ENCODE measurements around the gene RNF220.
A peak's percentile ranks its signal among the peaks of the same experiment; 100 is the strongest.

The RNF220 gene

GRCh38 chr1:44616991-44617702, 212.1 kb downstream of the RNF220 start:
- DNase-seq, result no peak

GRCh38 chr1:44617703-44618029, 212.6 kb downstream of the RNF220 start:
- DNase-seq, result no peak

GRCh38 chr1:44619261-44619900, 214.3 kb downstream of the RNF220 start:
- DNase-seq, result no peak

- DNase-seq, result no peak
These were observed 215.0 kb downstream of the RNF220 start for GRCh38 chr1:44620072-44620471.

GRCh38 chr1:44621841-44622286, 216.8 kb downstream of the RNF220 start:
- DNase-seq, result no peak

GRCh38 chr1:44624268-44624901, 219.3 kb downstream of the RNF220 start:
- no peak for DNase-seq

- DNase-seq, result no peak
These were observed 220.3 kb downstream of the RNF220 start for GRCh38 chr1:44625348-44625747.

- no peak for DNase-seq
These were observed 224.1 kb downstream of the RNF220 start for GRCh38 chr1:44628962-44629756.

GRCh38 chr1:44630116-44630515, 225.1 kb downstream of the RNF220 start:
- no peak for DNase-seq

GRCh38 chr1:44631333-44631646, 226.2 kb downstream of the RNF220 start:
- DNase-seq, result no peak

GRCh38 chr1:44631647-44632539, 226.8 kb downstream of the RNF220 start:
- peak; percentile 87 for DNase-seq

- DNase-seq, result no peak
These were observed 227.5 kb downstream of the RNF220 start for GRCh38 chr1:44632598-44632997.

GRCh38 chr1:44634606-44635189, 229.6 kb downstream of the RNF220 start:
- DNase-seq, result no peak

GRCh38 chr1:44635439-44635838, 230.4 kb downstream of the RNF220 start:
- no peak for DNase-seq

GRCh38 chr1:44636083-44636687, 231.1 kb downstream of the RNF220 start:
- no peak for DNase-seq

- peak; percentile 12 for DNase-seq
These were observed 231.9 kb downstream of the RNF220 start for GRCh38 chr1:44636688-44637598.

GRCh38 chr1:44637702-44638411, 232.8 kb downstream of the RNF220 start:
- DNase-seq, result no peak

GRCh38 chr1:44640200-44640853, 235.3 kb downstream of the RNF220 start:
- peak; percentile 46 for DNase-seq
